Left hindlimb (tissue), 1 donor: ENCODE data around the gene PDE6D.
A peak's percentile ranks its signal among the peaks of the same experiment; 100 is the strongest.
"Not testable (repeated sequence)": the region's sequence is repeated elsewhere in the genome, so short reads cannot be mapped to it uniquely, and the experiment has no call there.

Source experiments
- DNase-seq: peaks from one replicate; pipeline ENCODE4 v3.0.0-alpha.2; 2018

PDE6D gene

GRCh38 chr2:231769170-231770136 lies 11.6 kb downstream of the PDE6D start:
- no peak for DNase-seq

GRCh38 chr2:231765496-231765929 lies 15.6 kb downstream of the PDE6D start:
- DNase-seq: no peak

GRCh38 chr2:231764760-231765159 lies 16.3 kb downstream of the PDE6D start:
- no peak for DNase-seq

- DNase-seq: no peak
Observed at GRCh38 chr2:231764124-231764523, 17.0 kb downstream of the PDE6D start.

- no peak for DNase-seq
Observed at GRCh38 chr2:231761735-231762134, 19.3 kb downstream of the PDE6D start.

GRCh38 chr2:231752061-231752460 lies 29.0 kb downstream of the PDE6D start:
- DNase-seq: no peak

DNA sequence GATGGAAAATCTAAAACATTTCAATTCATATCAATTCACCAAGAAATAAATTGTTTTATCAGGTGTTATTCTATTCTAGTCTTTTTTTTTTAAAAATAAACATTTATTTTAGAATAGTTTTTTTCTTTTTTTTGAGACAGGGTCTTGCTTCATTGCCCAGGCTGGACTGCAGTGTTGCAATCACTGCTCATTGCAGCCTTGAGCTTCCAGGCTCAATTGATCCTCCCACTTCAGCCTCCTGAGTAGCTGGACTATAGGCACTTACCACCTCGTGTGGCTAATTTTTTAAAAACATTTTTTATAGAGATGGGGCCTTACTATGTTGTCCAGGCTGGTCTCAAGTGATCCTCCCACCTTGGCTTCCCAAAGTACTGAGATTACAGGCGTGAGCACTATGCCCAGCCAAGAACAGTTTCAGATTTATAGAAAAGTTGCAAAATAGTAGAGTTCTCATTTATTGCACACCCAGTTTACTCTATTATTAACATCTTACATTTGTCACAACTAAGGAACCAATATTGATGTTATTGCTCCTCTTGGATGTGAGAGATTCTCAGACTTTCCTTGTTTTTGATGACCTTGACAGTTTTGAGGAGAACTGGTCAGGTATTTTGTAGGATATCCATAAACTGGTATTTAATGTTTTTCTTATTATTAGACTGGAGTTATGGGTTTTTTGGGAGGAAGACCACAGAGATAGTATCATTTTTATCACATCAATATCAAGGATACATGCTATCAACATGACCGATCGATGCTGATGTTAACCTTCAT lies 29.9 kb downstream of the PDE6D start:
- no peak for DNase-seq

DNA sequence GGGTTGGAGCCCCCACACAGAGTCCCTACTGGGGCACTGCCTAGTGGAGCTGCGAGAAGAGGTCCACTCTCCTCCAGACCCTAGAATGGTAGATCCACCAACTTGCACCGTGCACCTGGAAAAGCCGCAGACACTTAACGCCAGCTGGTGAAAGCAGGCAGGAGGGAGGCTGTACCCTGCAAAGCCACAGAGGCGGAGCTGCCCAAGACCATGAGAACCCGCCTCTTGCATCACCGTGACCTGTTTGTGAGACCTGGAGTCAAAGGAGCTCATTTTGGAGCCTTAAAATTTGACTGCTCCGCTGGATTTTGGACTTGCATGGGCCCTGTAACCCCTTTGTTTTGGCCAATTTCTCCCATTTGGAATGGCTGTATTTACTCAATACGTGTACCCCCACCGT lies 32.1 kb downstream of the PDE6D start:
- DNase-seq: not testable (repeated sequence)

GRCh38 chr2:231748153-231748896 lies 32.8 kb downstream of the PDE6D start:
- not testable (repeated sequence) for DNase-seq

DNA sequence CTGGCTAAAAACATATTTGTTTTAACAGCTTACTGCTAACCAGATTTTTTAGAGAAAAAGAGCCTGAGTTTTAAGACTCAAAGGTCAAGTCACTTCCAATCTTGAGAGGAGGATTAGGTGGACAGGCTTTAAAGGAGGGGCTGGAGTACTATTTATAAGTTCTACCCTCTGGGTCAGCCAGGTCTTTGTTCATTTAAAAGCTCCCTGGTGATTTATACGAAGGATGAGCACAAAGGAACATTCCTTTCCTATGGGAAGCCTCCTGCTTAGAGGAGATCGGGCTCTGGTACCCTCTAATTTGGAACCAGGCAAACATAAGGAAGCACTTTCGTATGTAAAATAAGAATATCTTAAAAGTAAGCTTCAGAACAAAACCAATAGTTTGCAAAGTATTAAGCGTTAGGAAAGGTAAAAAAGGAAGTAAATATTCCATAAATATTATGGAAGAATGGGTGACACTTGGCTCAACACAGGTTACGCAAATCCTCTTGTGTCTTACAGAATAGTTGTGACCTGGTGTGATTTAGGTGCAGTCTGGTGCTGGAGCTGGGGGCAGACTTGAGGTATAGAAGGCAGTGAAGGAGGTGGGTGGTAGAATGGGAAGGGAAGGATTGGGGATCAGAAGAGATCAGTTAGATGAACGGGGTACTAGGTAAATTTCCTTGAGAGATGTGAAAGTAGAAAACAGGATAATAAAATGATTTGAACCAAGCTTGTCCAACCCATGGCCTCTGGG lies 35.6 kb downstream of the PDE6D start:
- DNase-seq: no peak

DNA sequence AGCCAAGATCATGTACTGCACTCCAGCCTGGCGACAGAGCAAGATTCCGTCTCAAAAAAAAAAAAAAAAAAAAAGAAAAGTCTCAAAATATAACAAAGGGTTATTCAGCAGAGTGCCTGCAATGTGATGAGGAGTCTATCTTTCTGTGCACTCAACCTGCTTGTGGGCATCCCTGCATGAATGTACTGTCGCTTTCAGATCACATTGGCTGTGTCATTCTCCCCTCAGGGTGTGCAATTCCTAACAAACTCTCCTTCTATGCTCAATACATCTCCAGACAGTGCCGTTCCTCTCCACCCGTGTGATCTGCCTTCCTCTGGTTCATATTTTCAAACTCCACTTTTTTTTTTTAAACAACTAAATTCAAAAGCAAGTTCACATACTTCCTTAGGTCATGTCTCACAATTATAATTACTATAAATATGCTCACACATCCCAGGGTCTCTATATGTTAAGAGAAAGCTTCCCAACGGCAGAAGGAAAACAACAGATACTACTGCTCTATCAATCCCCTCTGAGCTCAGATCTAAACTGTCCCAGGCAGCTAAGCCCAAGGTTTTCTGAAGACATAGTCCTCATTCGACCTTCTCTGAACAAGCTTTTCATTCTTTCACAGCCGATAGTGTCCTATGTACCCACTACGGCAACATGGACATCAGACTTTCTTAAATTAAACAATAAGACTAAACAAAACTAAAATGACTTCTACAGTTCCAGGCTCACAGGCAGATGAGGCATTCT lies 37.5 kb downstream of the PDE6D start:
- DNase-seq: no peak

DNA sequence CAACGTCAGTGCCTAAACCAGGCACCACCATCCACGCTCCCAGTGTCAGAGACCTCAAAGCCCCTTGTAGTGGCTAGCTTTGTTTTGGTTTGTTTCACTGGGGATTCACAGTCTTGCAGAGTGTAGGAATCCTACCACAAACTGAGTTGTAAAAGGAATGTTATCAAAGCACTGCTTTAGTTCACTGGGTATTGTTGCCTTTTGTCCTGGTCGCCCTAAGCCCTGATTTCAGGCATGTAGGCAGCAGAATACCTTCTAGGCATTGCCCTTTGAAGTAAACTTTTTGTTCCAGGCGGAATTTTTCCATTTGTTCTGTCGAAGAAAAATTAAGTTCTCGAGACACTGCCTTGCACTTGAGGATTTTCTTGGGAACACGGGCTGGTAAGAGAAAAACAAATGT lies 43.3 kb downstream of the PDE6D start:
- no peak for DNase-seq

DNA sequence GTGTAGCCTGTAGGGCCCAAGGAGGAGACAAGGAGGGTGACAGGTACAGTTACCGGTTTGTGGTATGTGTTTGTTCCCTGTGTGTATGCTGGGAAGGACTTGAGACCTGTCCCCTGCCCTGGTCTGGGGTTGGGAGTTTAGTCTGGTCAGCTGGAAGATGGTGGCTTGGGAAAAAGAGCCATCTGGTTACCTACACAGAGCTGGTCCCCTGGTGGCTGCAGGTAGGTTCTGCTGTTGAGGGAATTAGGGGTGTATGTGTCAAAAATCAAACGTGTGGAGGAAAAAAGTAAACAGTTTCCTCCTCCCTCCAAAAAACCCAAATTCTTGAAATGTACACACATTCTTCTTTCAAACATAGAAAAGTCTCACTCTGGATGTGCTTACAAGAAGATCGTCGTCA lies 48.5 kb downstream of the PDE6D start:
- DNase-seq: no peak

- peak; percentile 36 for DNase-seq
Observed at GRCh38 chr2:231727621-231728020, 53.5 kb downstream of the PDE6D start.

GRCh38 chr2:231726276-231726675 lies 54.8 kb downstream of the PDE6D start:
- DNase-seq: no peak

GRCh38 chr2:231725476-231725875 lies 55.6 kb downstream of the PDE6D start:
- no peak for DNase-seq

- DNase-seq: no peak
Observed at GRCh38 chr2:231722721-231723307, 58.3 kb downstream of the PDE6D start.

DNA sequence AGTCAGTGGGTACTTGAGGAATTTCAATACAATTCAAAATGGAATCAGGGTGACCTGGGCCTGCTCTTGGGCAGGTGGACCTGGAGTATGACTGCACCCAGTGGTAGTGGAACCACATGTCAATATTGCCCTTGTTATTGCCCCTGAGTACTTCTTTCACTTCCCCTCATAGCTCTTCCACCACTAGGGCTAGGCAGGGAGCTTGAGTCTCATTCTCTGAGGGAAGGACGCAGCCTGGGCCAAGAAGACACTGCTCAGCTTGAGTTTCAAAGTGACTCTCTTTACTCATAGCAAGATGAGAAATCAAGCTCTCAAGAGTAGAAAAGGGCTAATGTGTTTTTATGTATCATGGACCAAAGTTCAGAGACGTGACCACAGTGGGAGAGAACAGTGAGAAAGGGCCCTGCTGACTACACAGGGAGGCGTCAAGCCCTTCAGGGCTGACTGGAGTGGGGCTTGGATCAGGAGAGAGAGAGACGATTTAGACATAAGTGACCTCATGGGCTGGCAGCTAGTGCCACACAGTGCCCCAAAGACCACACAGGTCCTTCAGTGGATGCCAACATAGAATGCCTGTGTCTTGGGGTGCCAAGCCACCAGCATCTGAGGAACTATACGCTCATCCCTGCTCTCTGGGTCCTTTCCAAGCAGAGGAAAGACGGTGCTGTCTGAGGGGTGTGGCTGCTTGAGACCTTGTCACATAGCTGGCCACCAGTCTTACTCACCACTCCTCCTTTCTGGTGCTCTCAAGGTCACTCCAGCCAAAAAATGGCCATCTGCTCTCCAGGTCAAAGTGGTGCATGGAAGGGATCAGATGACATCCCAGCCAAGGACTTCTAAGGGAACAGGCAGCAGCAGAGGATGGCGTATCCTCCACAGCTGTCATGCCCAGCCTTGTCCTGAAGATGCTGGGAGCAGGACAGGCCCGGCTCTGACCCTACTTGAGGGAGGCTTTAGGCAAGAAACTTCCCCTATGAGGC lies 59.8 kb downstream of the PDE6D start:
- no peak for DNase-seq

DNA sequence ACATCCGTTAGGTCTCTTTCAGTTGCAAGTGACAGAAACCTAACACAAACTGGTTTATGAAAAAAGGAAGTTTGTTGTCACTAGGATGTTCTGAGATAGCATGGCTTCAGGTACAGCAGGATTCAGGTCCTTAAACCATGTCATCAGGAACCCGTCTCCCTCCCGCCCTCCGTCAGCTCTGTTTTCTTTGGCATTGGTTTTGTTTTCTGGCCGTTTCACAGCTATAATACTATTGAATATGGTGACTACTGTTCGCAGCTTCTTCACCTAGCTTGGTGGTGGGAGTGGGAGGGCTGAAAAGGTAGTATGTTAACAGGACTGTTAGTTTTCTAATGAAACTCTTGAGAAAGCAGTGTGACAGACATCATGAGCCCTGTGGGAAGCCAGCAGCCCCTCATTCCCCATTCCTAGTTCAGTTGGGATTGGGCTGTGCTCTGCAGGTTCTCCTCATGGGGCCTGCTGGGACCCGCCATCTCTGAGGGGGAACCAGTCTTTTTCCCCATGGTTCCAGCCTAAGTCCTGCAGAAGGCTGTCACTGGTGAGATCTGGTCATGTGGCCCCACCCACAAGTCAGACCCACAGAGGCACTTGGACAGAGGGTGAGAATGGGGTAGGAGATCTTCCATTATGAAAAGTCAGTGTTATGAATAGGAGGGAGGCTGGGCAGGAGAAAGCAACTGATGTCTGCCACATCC lies 60.6 kb downstream of the PDE6D start:
- no peak for DNase-seq
